Stomach (tissue), 9 donors: ENCODE data around the gene PSMB3. TPM values are rescaled to one million over a fixed set of nuclear protein-coding genes. Genes with fewer than 3 reads are reported as not detected.

Experiments used
- DNase-seq, 2 donors: peaks; one replicate each; pipeline versions ENCODE4 v3.0.0 to v3.0.0-alpha.2; 2013 to 2019
- H3K27ac ChIP-seq, 5 donors: fragments of 200-600 bp in 4 of 5; sonication (generic) in 4 of 5; one replicate each; pipeline ENCODE4 v1.5.1; 2013 to 2019; ENCODE audit warnings: mild to moderate bottlenecking in 1 of 5, moderate library complexity in 1 of 5
- H3K27me3 ChIP-seq, 3 donors: fragments of 200-600 bp; sonication (generic); one replicate each; pipeline ENCODE4 v1.5.1; 2017 to 2019; ENCODE audit warnings: mixed run types in 1 of 3
- H3K36me3 ChIP-seq, 4 donors: fragments of 200-600 bp; sonication (generic); 1 replicate in 3 of 4; 2 replicates in 1 of 4; pipeline ENCODE4 v1.5.1; 2016 to 2019
- H3K4me1 ChIP-seq, 4 donors: fragments of 200-600 bp; sonication (generic); one replicate each; pipeline ENCODE4 v1.5.1; 2016 to 2019
- H3K4me3 ChIP-seq, 4 donors: fragments of 200-600 bp; sonication (generic) in 3 of 4; one replicate each; pipeline ENCODE4 v1.5.1; 2016 to 2019; ENCODE audit warnings: mild to moderate bottlenecking in 1 of 4
- H3K9me3 ChIP-seq, 4 donors: fragments of 200-600 bp; sonication (generic); one replicate each; pipeline ENCODE4 v1.5.1; 2016 to 2019
- EP300 ChIP-seq: sonication (generic); formaldehyde crosslinking; IDR thresholded peaks from one replicate; pipeline ENCODE4 v1.6.1; 2017; ENCODE audit warnings: antibody characterized with exemption
- POLR2A ChIP-seq, 4 donors: fragments of 450-650 bp; IDR thresholded peaks; one replicate each; pipeline ENCODE4 v1.6.1; 2016; ENCODE audit warnings: antibody characterized with exemption in 4 of 4, control low read depth in 2 of 4, mild to moderate bottlenecking in 1 of 4, moderate library complexity in 1 of 4
- POLR2AphosphoS5 ChIP-seq, 3 donors: sonication (generic); formaldehyde crosslinking; IDR thresholded peaks; one replicate each; pipeline ENCODE4 v1.6.1; 2016; ENCODE audit warnings: antibody characterized with exemption in 3 of 3
- WGBS, 5 donors: extraction: QIAGEN DNeasy Blood & Tissue Kit in 3 of 5; methylation state at CpG; one replicate each; pipeline versions ENCODE4 v1.1.5 to v1.1.7; 2013 to 2018; 5-methylcytosine and 5-hydroxymethylcytosine counted together
- intact Hi-C: fragments of 100-400 bp; cut with DNase I; formaldehyde crosslinking; loops from one replicate; pipeline ENCODE4 v1.15.1; 2023; ENCODE audit warnings: low total_unique reads
- polyA plus RNA-seq, 3 donors: library from polyadenylated mRNA; stranded (reverse); fragments of 200-250 nt; gene quantifications; one replicate each; pipeline ENCODE4 v1.2.3, GENCODE V29; 2013
- total RNA-seq, 5 donors: library from RNA; depleted of rRNA; stranded (reverse); fragments of >200 nt; gene quantifications; one replicate each; pipeline versions ENCODE4 v1.1.0 to v1.2.3, GENCODE V29; 2014 to 2016
- TF ChIP-seq, protein P1 (sequence below), 7 experiments: fragments of 450-650 bp in 4 of 7; fragments of 200-600 bp in 3 of 7; sonication (generic) in 3 of 7; IDR thresholded peaks; one replicate each; pipeline ENCODE4 v1.5.1; 2016 to 2019; ENCODE audit warnings: antibody characterized with exemption in 7 of 7, control low read depth in 2 of 7, mild to moderate bottlenecking in 1 of 7
- donor health status: healthy with polysubstance abuse.
- donor health status: Bipolar disorder and iron deficiency.
- donor health status: healthy.

PSMB3 gene
- total and polyA plus RNA-seq, 8 donors, result 29.0 to 281 (median 191) TPM

DNA sequence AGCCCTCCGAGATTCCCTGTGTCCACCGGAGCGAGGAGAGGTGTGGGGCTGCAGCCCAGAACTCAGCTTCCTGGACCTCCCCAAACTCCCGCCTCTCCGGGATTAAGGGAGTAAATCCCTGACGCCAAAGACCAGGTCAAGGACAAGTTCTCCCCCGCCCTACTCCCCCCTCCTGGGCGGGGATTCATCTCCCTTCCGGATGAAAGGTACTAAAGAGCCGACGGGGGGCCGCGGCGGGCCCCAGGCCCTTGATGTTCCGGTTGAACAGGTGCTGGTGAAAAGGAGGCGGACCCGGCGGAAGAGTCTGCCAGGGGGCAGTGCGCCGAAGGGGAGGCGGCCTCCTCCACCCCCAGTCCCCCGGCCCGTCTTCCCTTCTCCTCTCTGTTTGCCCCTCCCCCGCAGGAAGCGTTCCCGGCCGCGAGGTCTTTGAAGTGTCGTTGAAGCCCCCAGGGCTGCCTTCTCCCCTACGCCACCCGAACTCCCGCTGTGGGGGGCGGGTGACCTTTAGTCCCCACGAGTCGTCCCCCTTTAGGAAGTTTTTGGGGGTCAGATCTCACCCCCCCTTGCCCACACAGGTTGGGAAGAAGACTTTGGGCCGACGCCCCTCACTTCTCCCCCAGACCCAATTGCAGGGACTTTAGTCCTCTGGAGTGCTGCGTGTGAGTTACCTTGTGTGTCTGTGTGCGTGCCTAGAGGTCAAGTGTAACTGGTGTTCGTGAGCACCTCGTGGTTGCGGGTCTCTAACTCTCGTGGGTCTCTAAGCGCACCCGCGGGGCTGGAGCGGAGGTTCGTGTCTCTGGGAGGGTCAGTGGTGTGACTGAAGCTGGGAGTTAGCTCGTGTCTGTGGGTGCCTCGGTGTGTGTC, 48.6 kb upstream of the PSMB3 start:
- H3K4me1 ChIP-seq, result peaks cover 20 to 65% (median 55%) of the 10 kb centered on the region in 4 donors
- H3K27me3 ChIP-seq, result no peaks in the 10 kb centered on the region
- peak overlapping the region; percentile 90 to 99 (median 97) for H3K27ac ChIP-seq
- TF ChIP-seq POLR2A (IDR thresholded peaks at IDR 0.05), result no peak
- TF ChIP-seq, protein P1, sequence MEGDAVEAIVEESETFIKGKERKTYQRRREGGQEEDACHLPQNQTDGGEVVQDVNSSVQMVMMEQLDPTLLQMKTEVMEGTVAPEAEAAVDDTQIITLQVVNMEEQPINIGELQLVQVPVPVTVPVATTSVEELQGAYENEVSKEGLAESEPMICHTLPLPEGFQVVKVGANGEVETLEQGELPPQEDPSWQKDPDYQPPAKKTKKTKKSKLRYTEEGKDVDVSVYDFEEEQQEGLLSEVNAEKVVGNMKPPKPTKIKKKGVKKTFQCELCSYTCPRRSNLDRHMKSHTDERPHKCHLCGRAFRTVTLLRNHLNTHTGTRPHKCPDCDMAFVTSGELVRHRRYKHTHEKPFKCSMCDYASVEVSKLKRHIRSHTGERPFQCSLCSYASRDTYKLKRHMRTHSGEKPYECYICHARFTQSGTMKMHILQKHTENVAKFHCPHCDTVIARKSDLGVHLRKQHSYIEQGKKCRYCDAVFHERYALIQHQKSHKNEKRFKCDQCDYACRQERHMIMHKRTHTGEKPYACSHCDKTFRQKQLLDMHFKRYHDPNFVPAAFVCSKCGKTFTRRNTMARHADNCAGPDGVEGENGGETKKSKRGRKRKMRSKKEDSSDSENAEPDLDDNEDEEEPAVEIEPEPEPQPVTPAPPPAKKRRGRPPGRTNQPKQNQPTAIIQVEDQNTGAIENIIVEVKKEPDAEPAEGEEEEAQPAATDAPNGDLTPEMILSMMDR (IDR thresholded peaks at IDR 0.05), result peak in 1 of 7 experiments; percentile 11
- TF ChIP-seq EP300, result no peak
- peak in 2 of 3 donors; percentile 73 to 80 for TF ChIP-seq POLR2AphosphoS5 (IDR thresholded peaks at IDR 0.05)
- DNase-seq, result peak; percentile 95
- no peaks in the 10 kb centered on the region for H3K9me3 ChIP-seq
- H3K4me3 ChIP-seq, result peak overlapping the region; percentile 87 to 97 (median 94)
- intact Hi-C loops, result no loop called here
- 0 to 2% (median 1%) methylated on average over 32 to 50 of the region's 50 CpGs for WGBS, 5 donors
- H3K36me3 ChIP-seq, result peaks cover 2 to 19% (median 14%) of the 10 kb centered on the region in 4 donors

DNA sequence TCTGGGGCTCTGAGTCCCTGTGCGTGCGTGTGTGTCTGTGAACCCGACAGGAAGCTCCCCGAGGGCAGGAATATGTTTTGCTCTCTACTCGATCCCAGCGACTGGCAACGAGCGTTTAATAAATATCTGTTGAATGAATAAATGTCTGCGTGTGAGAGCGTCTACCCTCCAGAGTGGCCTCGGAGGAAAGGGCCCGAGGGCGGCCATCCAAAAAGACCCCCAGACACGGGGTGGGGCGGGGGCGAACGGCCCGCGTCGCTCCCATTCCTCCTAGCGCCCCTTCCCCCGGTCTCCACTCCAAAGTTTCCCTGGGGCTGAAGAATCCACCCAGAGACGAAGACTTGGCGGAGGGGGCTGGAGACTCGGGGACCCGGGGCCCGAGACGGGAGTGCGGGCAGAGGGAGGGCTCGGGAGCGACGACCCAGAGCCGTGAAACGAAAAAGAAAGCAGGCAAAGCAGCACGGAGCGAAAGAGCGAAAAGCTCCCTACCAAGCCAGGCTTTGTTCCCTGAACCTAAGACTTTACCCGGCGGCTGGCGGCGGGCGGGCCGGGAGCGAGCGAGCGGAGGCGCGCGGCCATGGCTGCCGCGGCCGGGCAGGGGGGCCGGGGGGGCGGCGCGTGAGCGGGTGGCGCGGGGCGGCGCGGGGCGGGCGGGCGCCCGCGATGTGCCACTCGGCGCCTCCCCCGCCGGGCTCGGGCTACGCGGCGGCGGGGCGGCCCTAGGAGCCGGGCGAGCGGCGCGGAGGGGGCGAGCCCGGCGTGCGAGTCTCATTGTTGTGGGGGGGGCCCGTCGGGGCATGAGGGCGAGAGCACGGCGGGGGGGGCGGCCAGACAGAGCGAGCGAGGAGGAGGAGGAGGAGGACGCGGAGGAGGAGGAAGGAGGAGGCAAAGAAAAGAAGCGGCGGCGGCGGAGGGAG, 47.7 kb upstream of the PSMB3 start, which contains the start of gene MLLT6:
MLLT6 (plus strand) TSS at position 668 of the 917 bp plus-strand sequence. CDS start 360 bp downstream, outside the sequence.
- intact Hi-C loops, result no loop called here
- peaks cover 20 to 73% (median 53%) of the 10 kb centered on the region in 4 donors for H3K4me1 ChIP-seq
- peak within 1 kb of the TSS; percentile 87 to 97 (median 94) for H3K4me3 ChIP-seq
- peak; percentile 82 to 95 for DNase-seq
- H3K27ac ChIP-seq, result peak within 1 kb of the TSS; percentile 90 to 99 (median 97)
- H3K36me3 ChIP-seq, result peaks cover 9 to 28% (median 23%) of the 10 kb centered on the region in 4 donors
- H3K9me3 ChIP-seq, result no peaks in the 10 kb centered on the region
- WGBS, 5 donors, result 0 to 1% (median 1%) methylated on average over 44 to 95 of the region's 100 CpGs
- TF ChIP-seq POLR2A (IDR thresholded peaks at IDR 0.05) (no peak), POLR2AphosphoS5 (IDR thresholded peaks at IDR 0.05) (peak in 2 of 3 donors; percentile 47 to 67)
- H3K27me3 ChIP-seq, result no peaks in the 10 kb centered on the region

DNA sequence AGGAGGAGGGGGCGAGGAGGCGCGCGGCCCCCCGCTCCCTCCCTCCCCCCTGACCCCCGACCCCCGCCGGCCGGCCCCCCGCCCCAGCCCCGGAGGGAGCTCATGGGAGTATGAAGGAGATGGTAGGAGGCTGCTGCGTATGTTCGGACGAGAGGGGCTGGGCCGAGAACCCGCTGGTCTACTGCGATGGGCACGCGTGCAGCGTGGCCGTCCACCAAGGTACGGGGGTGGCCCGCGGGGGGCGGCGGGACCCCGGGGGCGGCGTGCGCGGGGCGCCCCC, 47.1 kb upstream of the PSMB3 start:
- peaks cover 20 to 77% (median 53%) of the 10 kb centered on the region in 4 donors for H3K4me1 ChIP-seq

DNA sequence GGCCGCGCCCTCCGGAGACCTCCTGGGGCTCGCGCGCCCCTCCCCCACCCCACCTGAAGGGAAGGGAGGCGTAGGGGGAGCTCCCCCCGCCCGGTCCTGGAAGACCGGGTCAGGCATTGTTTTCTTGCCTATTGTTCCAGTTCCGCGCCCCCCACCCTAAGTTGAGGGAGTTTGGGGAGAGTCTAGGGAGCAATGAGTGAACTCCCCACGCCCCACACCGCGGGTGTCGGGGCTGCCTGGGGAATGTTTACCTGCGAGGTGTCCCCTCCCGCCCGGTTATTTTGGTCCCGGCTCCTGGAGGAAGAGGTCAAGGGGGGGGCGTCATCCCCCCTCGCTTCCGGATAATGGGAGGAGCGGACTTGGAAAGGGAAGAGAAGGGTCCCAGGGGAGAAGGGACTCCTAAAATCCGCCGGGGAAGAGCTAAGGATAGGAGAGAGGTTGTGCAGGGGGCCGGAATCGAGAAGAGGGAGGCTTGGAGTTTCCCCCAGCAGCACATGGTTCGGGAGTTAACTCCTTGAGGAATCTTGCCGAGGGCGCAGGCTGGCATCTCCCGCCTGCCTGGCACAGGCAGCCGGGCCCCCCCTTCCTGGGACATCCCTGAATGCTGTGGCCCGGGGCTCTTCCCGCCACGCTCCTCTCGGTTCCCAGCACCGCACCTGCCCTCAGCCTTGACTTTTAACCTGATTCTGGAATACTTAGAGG, 46.6 kb upstream of the PSMB3 start:
- Histone ChIP-seq H3K27ac (peak overlapping the region; percentile 90 to 99 (median 97)), H3K9me3 (no peaks in the 10 kb centered on the region), H3K36me3 (peaks cover 10 to 39% (median 34%) of the 10 kb centered on the region in 4 donors), H3K4me1 (peaks cover 20 to 78% (median 51%) of the 10 kb centered on the region in 4 donors), H3K27me3 (no peaks in the 10 kb centered on the region), H3K4me3 (peak overlapping the region; percentile 87 to 97 (median 94))
- 0 to 2% (median 1%) methylated on average over 31 to 38 of the region's 38 CpGs for WGBS, 5 donors
- no peak for TF ChIP-seq POLR2AphosphoS5 (IDR thresholded peaks at IDR 0.05)
- intact Hi-C loops, result no loop called here
- DNase-seq, result peak; percentile 46 to 71

More for the DNA sequence above, 47.1 kb upstream of the PSMB3 start:
- H3K27me3 ChIP-seq, result no peaks in the 10 kb centered on the region
- TF ChIP-seq EP300 (no peak), POLR2AphosphoS5 (IDR thresholded peaks at IDR 0.05) (no peak), POLR2A (IDR thresholded peaks at IDR 0.05) (no peak)
- TF ChIP-seq, protein P1 (IDR thresholded peaks at IDR 0.05), result no peak
- H3K36me3 ChIP-seq, result peaks cover 9 to 34% (median 29%) of the 10 kb centered on the region in 4 donors
- WGBS, 5 donors, result 0 to 1% (median 0%) methylated on average over 2 to 32 of the region's 32 CpGs; no CpG with 5 or more reads in 1 of the 5 donors
- peak overlapping the region; percentile 87 to 97 (median 94) for H3K4me3 ChIP-seq
- no peak for DNase-seq
- intact Hi-C loops, result no loop called here
- no peaks in the 10 kb centered on the region for H3K9me3 ChIP-seq
- peak overlapping the region; percentile 90 to 99 (median 97) for H3K27ac ChIP-seq
